Smooth muscle cell (in vitro differentiated cells): Measurements from ENCODE around the gene XRCC1. TPM values are rescaled to one million over a fixed set of nuclear protein-coding genes. Genes with fewer than 3 reads are reported as not detected.

Experiments used
- DNase-seq: peaks from one replicate; lab custom pipeline; 2025; ENCODE audit not compliant: unreplicated experiment; lab: John Stamatoyannopoulos, UW
- H2AFZ ChIP-seq: fragments of 200-600 bp; sonication (generic); 2 replicates; pipeline ENCODE4 v1.6.0; 2016; ENCODE audit warnings: antibody characterized with exemption, low read depth, mild to moderate bottlenecking
- H3F3A ChIP-seq: fragments of 200-600 bp; sonication (generic); 2 replicates; pipeline ENCODE4 v1.6.0; 2017; ENCODE audit warnings: antibody characterized with exemption, low read depth
- H3K27ac ChIP-seq: fragments of 200-600 bp; sonication (generic); 2 replicates; pipeline ENCODE4 v1.5.1; 2016; ENCODE audit warnings: low read depth, mild to moderate bottlenecking
- H3K27me3 ChIP-seq: fragments of 200-600 bp; sonication (generic); 2 replicates; pipeline ENCODE4 v1.6.1; 2016; ENCODE audit warnings: low read depth, mild to moderate bottlenecking
- H3K36me3 ChIP-seq: fragments of 200-600 bp; sonication (generic); 2 replicates; pipeline ENCODE4 v1.5.1; 2016; ENCODE audit warnings: low read depth
- H3K4me1 ChIP-seq: fragments of 200-600 bp; sonication (generic); 2 replicates; pipeline ENCODE4 v1.5.1; 2016; ENCODE audit warnings: low read depth
- H3K4me2 ChIP-seq: fragments of 200-600 bp; sonication (generic); 2 replicates; pipeline ENCODE4 v1.6.0; 2016; ENCODE audit warnings: mild to moderate bottlenecking
- H3K4me3 ChIP-seq: fragments of 200-600 bp; sonication (generic); 2 replicates; pipeline ENCODE4 v1.5.1; 2016; ENCODE audit warnings: mild to moderate bottlenecking
- H3K79me2 ChIP-seq: fragments of 200-600 bp; sonication (generic); 2 replicates; pipeline ENCODE4 v1.6.0; 2016; ENCODE audit warnings: low read depth, mild to moderate bottlenecking
- H3K9ac ChIP-seq: fragments of 200-600 bp; sonication (generic); 2 replicates; pipeline ENCODE4 v1.6.0; 2016; ENCODE audit warnings: low read depth
- H3K9me3 ChIP-seq: fragments of 200-600 bp; sonication (generic); replicated peaks from 2 replicates; pipeline ENCODE4 v1.5.1; 2016; ENCODE audit warnings: low read depth
- H4K20me1 ChIP-seq: fragments of 200-600 bp; sonication (generic); 2 replicates; pipeline ENCODE4 v1.6.0; 2016; ENCODE audit warnings: low read depth
- CTCF ChIP-seq: fragments of 200-600 bp; sonication (generic); IDR thresholded peaks from 2 replicates; pipeline ENCODE4 v1.5.1; 2017; ENCODE audit warnings: borderline replicate concordance, mild to moderate bottlenecking, antibody characterized with exemption; ENCODE audit not compliant: insufficient read depth, poor library complexity, severe bottlenecking
- WGBS: methylation state at CpG from one replicate; pipeline ENCODE4 v1.1.7; 2016; ENCODE audit warnings: low lambda C conversion rate; 5-methylcytosine and 5-hydroxymethylcytosine counted together
- polyA plus RNA-seq: library from polyadenylated mRNA; unstranded; fragments of >200 nt; fragmentation: Nextera tagmentation; extraction: Ambion mirVana; gene quantifications from 2 replicates; pipeline ENCODE4 v1.2.1, GENCODE V29; 2016
- total RNA-seq: library from RNA; depleted of rRNA; stranded (reverse); fragments of >200 nt; gene quantifications from 2 replicates; pipeline ENCODE4 v1.2.3, GENCODE V29; 2014

Gene XRCC1
- total and polyA plus RNA-seq, 2 experiments from 2014 or later, result 24.9 to 35.1 TPM

- peak overlapping the region; percentile 89 for H3K27ac ChIP-seq
- no peaks in the 10 kb centered on the region for H3F3A ChIP-seq
- TF ChIP-seq CTCF, result no peak
These were observed 737 bp downstream of the XRCC1 start for GRCh38 chr19:43574424-43575155.

GRCh38 chr19:43572171-43572588 is 3.1 kb downstream of the XRCC1 start:
- Histone ChIP-seq H3F3A (no peaks in the 10 kb centered on the region), H3K4me2 (no peak overlapping the region), H3K4me1 (peaks cover 10% of the 10 kb centered on the region), H3K79me2 (peaks cover 15% of the 10 kb centered on the region), H3K9me3 (no peaks in the 10 kb centered on the region), H3K36me3 (no peaks in the 10 kb centered on the region), H3K27ac (no peak overlapping the region), H4K20me1 (no peaks in the 10 kb centered on the region), H3K9ac (no peak overlapping the region), H3K4me3 (no peak overlapping the region), H3K27me3 (no peaks in the 10 kb centered on the region), H2AFZ (no peak overlapping the region)
- no peak for TF ChIP-seq CTCF
- WGBS, result 97% methylated on average over 3 of the region's 3 CpGs
- no peak for DNase-seq

More at GRCh38 chr19:43574424-43575155, 737 bp downstream of the XRCC1 start:
- H3K27me3 ChIP-seq, result no peaks in the 10 kb centered on the region
- no peaks in the 10 kb centered on the region for H4K20me1 ChIP-seq
- peak overlapping the region; percentile 94 for H3K4me3 ChIP-seq
- H2AFZ ChIP-seq, result peak overlapping the region; percentile 97
- peaks cover 15% of the 10 kb centered on the region for H3K79me2 ChIP-seq
- no peaks in the 10 kb centered on the region for H3K9me3 ChIP-seq
- H3K9ac ChIP-seq, result peak overlapping the region; percentile 98
- H3K36me3 ChIP-seq, result no peaks in the 10 kb centered on the region
- WGBS, result 61% methylated on average over 12 of the region's 12 CpGs
- peak overlapping the region; percentile 100 for H3K4me2 ChIP-seq
- H3K4me1 ChIP-seq, result peaks cover 10% of the 10 kb centered on the region
- DNase-seq, result no peak

GRCh38 chr19:43570174-43570791 is 5.0 kb downstream of the XRCC1 start:
- WGBS, result 86% methylated on average over 5 of the region's 5 CpGs
- Histone ChIP-seq H3K4me2 (no peak overlapping the region), H3K9ac (no peak overlapping the region), H3K27ac (no peak overlapping the region), H3K9me3 (no peaks in the 10 kb centered on the region), H3K79me2 (peaks cover 15% of the 10 kb centered on the region), H2AFZ (no peak overlapping the region), H3K36me3 (no peaks in the 10 kb centered on the region), H3K27me3 (no peaks in the 10 kb centered on the region), H4K20me1 (no peaks in the 10 kb centered on the region), H3F3A (no peaks in the 10 kb centered on the region), H3K4me1 (peaks cover 5% of the 10 kb centered on the region), H3K4me3 (no peak overlapping the region)
- TF ChIP-seq CTCF, result no peak
- DNase-seq, result no peak
